IMR-90 (cell line): Measurements from ENCODE around the gene EPN1. TPM values are rescaled to one million over a fixed set of nuclear protein-coding genes. Genes with fewer than 3 reads are reported as not detected.

Source experiments
- ATAC-seq: fragments of 200-7000 bp; cut with Tn5 transposase; 2 replicates; pipeline ENCODE4 v1.9.1; 2020; ENCODE audit warnings: low read depth, mild to moderate bottlenecking, moderate library complexity
- BruUV-seq: library from RNA; stranded (reverse); fragments of 400-500 nt; replicated peaks from 2 replicates; lab custom pipeline; 2021; lab: Mats Ljungman, UMichigan
- CTCF ChIA-PET: fragments of 300-600 bp; formaldehyde crosslinking; extraction: SDS; loops from one replicate; lab custom pipeline; 2021; ENCODE audit warnings: antibody characterized with exemption; lab: Yijun Ruan, JAX
- POLR2A ChIA-PET: fragments of 300-600 bp; sonication (Branson Sonifier 250); formaldehyde crosslinking; loops from one replicate; lab custom pipeline; 2022; ENCODE audit warnings: antibody characterized with exemption; ENCODE audit not compliant: unreplicated experiment; lab: Charles Lee
- DNase-seq: peaks from one replicate; pipeline ENCODE4 v3.0.0; 2013
- H2AFZ ChIP-seq: replicated peaks from 2 replicates; pipeline ENCODE3; 2013; ENCODE audit warnings: low read length, mild to moderate bottlenecking; ENCODE audit not compliant: poor library complexity
- H2AK5ac ChIP-seq: 2 replicates; pipeline ENCODE4 v1.6.1; 2013; ENCODE audit warnings: low read depth, low read length, inconsistent platforms
- H2AK9ac ChIP-seq: replicated peaks from 2 replicates; pipeline ENCODE3; 2013; ENCODE audit warnings: mild to moderate bottlenecking, low read depth, low read length, moderate library complexity; ENCODE audit not compliant: poor library complexity
- H2BK120ac ChIP-seq: 2 replicates; pipeline ENCODE4 v1.6.1; 2013; ENCODE audit warnings: low read depth, low read length, inconsistent platforms
- H2BK15ac ChIP-seq: 3 replicates; pipeline ENCODE4 v1.6.1; 2013; ENCODE audit warnings: low read depth, low read length, inconsistent platforms
- H2BK20ac ChIP-seq: 2 replicates; pipeline ENCODE4 v1.6.1; 2013; ENCODE audit warnings: low read depth, mild to moderate bottlenecking, inconsistent platforms, low read length, moderate library complexity
- H2BK5ac ChIP-seq: 2 replicates; pipeline ENCODE4 v1.6.1; 2013; ENCODE audit warnings: mild to moderate bottlenecking, low read depth, low read length, inconsistent platforms; ENCODE audit not compliant: poor library complexity, severe bottlenecking
- H3K14ac ChIP-seq: replicated peaks from 2 replicates; pipeline ENCODE4 v1.6.1; 2013; ENCODE audit warnings: low read depth, low read length, inconsistent platforms
- H3K18ac ChIP-seq: 2 replicates; pipeline ENCODE4 v1.6.1; 2013; ENCODE audit warnings: low read depth, low read length, control low read depth
- H3K23ac ChIP-seq: 2 replicates; pipeline ENCODE4 v1.6.1; 2013; ENCODE audit warnings: low read depth, low read length, inconsistent platforms
- H3K27ac ChIP-seq: 2 replicates; pipeline ENCODE4 v1.5.1; 2013; ENCODE audit warnings: mild to moderate bottlenecking, control low read depth, low read length; ENCODE audit not compliant: insufficient read depth
- H3K27me3 ChIP-seq: 2 replicates; pipeline ENCODE4 v1.6.1; 2013; ENCODE audit warnings: low read length; ENCODE audit not compliant: control insufficient read depth, insufficient read depth
- H3K36me3 ChIP-seq: 2 replicates; pipeline ENCODE4 v1.6.1; 2013; ENCODE audit warnings: low read length, mixed read lengths; ENCODE audit not compliant: control insufficient read depth, insufficient read depth
- H3K4ac ChIP-seq: 2 replicates; pipeline ENCODE4 v1.6.1; 2013; ENCODE audit warnings: low read depth, low read length, inconsistent platforms
- H3K4me1 ChIP-seq: 2 replicates; pipeline ENCODE4 v1.6.1; 2013; ENCODE audit warnings: low read length, mixed read lengths; ENCODE audit not compliant: control insufficient read depth, insufficient read depth
- H3K4me2 ChIP-seq: 2 replicates; pipeline ENCODE4 v1.6.1; 2013; ENCODE audit warnings: low read depth, mild to moderate bottlenecking, control low read depth, low read length, moderate library complexity
- H3K4me3 ChIP-seq: 2 replicates; pipeline ENCODE4 v1.5.1; 2013; ENCODE audit warnings: low read depth, mild to moderate bottlenecking, control low read depth, low read length, moderate library complexity; ENCODE audit not compliant: insufficient read depth
- H3K56ac ChIP-seq: 2 replicates; pipeline ENCODE4 v1.6.1; 2013; ENCODE audit warnings: low read length, inconsistent platforms; ENCODE audit not compliant: insufficient read depth; ENCODE audit errors: extremely low read depth
- H3K79me1 ChIP-seq, 2 experiments: 2 replicates each; pipeline ENCODE4 v1.6.1; 2013; ENCODE audit warnings: low read length in 2 of 2, inconsistent platforms in 1 of 2, low read depth in 1 of 2
- H3K9ac ChIP-seq: 2 replicates; pipeline ENCODE4 v1.6.1; 2013; ENCODE audit warnings: low read depth, low read length, control low read depth
- H3K9me1 ChIP-seq: 2 replicates; pipeline ENCODE4 v1.6.1; 2013; ENCODE audit warnings: low read length, inconsistent platforms; ENCODE audit not compliant: insufficient read depth
- H3K9me3 ChIP-seq: 2 replicates; pipeline ENCODE4 v1.6.1; 2013; ENCODE audit warnings: low read length; ENCODE audit not compliant: control insufficient read depth, insufficient read depth
- H4K20me1 ChIP-seq: 2 replicates; pipeline ENCODE4 v1.6.1; 2013; ENCODE audit warnings: low read length, inconsistent platforms; ENCODE audit not compliant: insufficient read depth
- H4K5ac ChIP-seq: 2 replicates; pipeline ENCODE4 v1.6.1; 2013; ENCODE audit warnings: mild to moderate bottlenecking, low read depth, low read length, control low read depth
- H4K8ac ChIP-seq, 2 experiments: 2 replicates each; pipeline ENCODE4 v1.6.1; 2013; ENCODE audit warnings: low read depth in 2 of 2, low read length in 2 of 2, control low read depth in 1 of 2, inconsistent platforms in 1 of 2
- H4K91ac ChIP-seq: 2 replicates; pipeline ENCODE4 v1.6.1; 2013; ENCODE audit warnings: low read depth, low read length, inconsistent platforms; ENCODE audit not compliant: insufficient read depth
- CHD1 ChIP-seq: IDR thresholded peaks from 2 replicates; pipeline ENCODE4 v1.6.1; 2012; ENCODE audit warnings: low read depth, low read length, improper control_type of control experiment
- ELK1 ChIP-seq: fragments of 150-350 bp; IDR thresholded peaks from 2 replicates; pipeline ENCODE4 v1.6.1; 2016; ENCODE audit warnings: low read depth, mild to moderate bottlenecking, low read length, moderate library complexity, borderline replicate concordance
- MAFK ChIP-seq: IDR thresholded peaks from 2 replicates; pipeline ENCODE4 v1.6.1; 2012; ENCODE audit warnings: low read depth, low read length, improper control_type of control experiment
- WGBS, 2 experiments: methylation state at CpG; one replicate each; pipeline versions ENCODE4 v1.1.5 to v1.1.7; 2013; ENCODE audit warnings: missing lambda C conversion rate in 2 of 2; ENCODE audit not compliant: insufficient read length in 1 of 2; ENCODE audit errors: extremely low coverage in 2 of 2; 5-methylcytosine and 5-hydroxymethylcytosine counted together
- dilution Hi-C: fragments of 300-500 bp; cut with HindIII; formaldehyde crosslinking; loops from one replicate; pipeline ENCODE4 v1.14.3; 2018; ENCODE audit warnings: low sequenced_read_pairs; ENCODE audit not compliant: unreplicated experiment
- in situ Hi-C: fragments of 300-500 bp; cut with MboI; formaldehyde crosslinking; loops from 3 replicates; pipeline ENCODE4 v1.14.3; 2019; ENCODE audit warnings: low sequenced_read_pairs, inconsistent platforms, mixed read lengths
- intact Hi-C: fragments of 100-400 bp; cut with micrococcal nuclease; formaldehyde crosslinking; loops from 2 replicates; pipeline ENCODE4 v1.10.0; 2022
- polyA plus RNA-seq, 3 experiments: library from polyadenylated mRNA; depleted of rRNA; stranded (reverse); fragments of >200 nt; gene quantifications; 2 replicates each; pipeline ENCODE4 v1.2.3, GENCODE V29; 2012; ENCODE audit warnings: low replicate concordance in 1 of 3
- total RNA-seq: library from RNA; depleted of rRNA; stranded (reverse); fragments of >200 nt; gene quantifications from 2 replicates; pipeline ENCODE4 v1.2.3, GENCODE V29; 2012

EPN1 gene
- total and polyA plus RNA-seq, 2 of the 4 experiments (the other 2 are of a cell fraction) = 19.0 to 122 TPM

DNA sequence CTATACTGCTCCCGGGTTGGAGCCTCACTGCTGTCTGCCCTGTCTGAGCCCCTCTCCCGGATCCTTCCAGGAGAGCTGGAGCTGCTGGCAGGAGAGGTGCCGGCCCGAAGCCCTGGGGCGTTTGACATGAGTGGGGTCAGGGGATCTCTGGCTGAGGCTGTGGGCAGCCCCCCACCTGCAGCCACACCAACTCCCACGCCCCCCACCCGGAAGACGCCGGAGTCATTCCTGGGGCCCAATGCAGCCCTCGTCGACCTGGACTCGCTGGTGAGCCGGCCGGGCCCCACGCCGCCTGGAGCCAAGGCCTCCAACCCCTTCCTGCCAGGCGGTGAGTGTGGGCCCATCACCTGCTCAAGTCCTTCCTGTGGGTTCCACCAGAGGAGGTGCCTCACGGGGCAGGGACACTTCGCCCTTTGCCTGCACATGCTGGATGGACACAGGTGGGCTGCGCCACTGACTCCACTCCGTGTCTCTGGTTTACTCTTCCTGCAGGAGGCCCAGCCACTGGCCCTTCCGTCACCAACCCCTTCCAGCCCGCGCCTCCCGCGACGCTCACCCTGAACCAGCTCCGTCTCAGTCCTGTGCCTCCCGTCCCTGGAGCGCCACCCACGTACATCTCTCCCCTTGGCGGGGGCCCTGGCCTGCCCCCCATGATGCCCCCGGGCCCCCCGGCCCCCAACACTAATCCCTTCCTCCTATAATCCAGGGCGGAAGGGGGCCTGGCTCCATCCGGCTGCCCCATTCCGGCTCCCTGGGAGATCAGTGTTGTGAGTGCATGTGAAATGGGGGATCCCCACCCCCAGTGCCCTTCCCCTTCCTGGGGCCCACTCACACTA is 19.8 kb downstream of the EPN1 start:
- H3K4me3 ChIP-seq = no peak overlapping the region
- CTCF ChIA-PET = no interaction called here
- H3K27me3 ChIP-seq = no peaks in the 10 kb centered on the region
- 97% methylated on average over 18 of the region's 37 CpGs; no CpG with 5 or more reads in 1 of the 2 experiments for WGBS, 2 experiments
- no peak overlapping the region for H4K8ac ChIP-seq
- H4K91ac ChIP-seq = no peak overlapping the region
- no peaks in the 10 kb centered on the region; a peak in 1 of 4 replicates for H3K79me1 ChIP-seq
- H3K56ac ChIP-seq = no peak overlapping the region
- H4K5ac ChIP-seq = no peak overlapping the region
- no peak overlapping the region for H3K27ac ChIP-seq
- no peak overlapping the region for H3K18ac ChIP-seq
- no TSS peak for BruUV-seq
- H3K14ac ChIP-seq = no peak overlapping the region
- POLR2A ChIA-PET = no interaction called here
- no peak overlapping the region for H3K23ac ChIP-seq
- H2BK120ac ChIP-seq = no peak overlapping the region
- no peak overlapping the region for H3K4ac ChIP-seq
- H3K9me3 ChIP-seq = no peaks in the 10 kb centered on the region
- H2BK5ac ChIP-seq = no peak overlapping the region
- H3K9ac ChIP-seq = no peak overlapping the region
- H3K4me2 ChIP-seq = no peak overlapping the region
- intact Hi-C loops = no loop called here
- DNase-seq (no peak), ATAC-seq (no peak)
- H2BK20ac ChIP-seq = no peak overlapping the region
- no peak overlapping the region for H2AK5ac ChIP-seq
- no peak overlapping the region for H2AFZ ChIP-seq
- no peaks in the 10 kb centered on the region for H3K4me1 ChIP-seq
- in situ Hi-C loops = loop anchor here (25.0 kb wide), 1 partner anchor 442 kb away; the partner anchor contains the start of gene ZNF444
- TF ChIP-seq ELK1 = no peak
- TF ChIP-seq MAFK = no peak
- no peak for TF ChIP-seq CHD1
- no peak overlapping the region for H2BK15ac ChIP-seq
- H2AK9ac ChIP-seq = no peak overlapping the region
- no peaks in the 10 kb centered on the region; the same call in 1 of the 2 replicates for H4K20me1 ChIP-seq
- dilution Hi-C loops = no loop called here
- H3K36me3 ChIP-seq = peaks cover 54% of the 10 kb centered on the region
- H3K9me1 ChIP-seq = no peaks in the 10 kb centered on the region
